Measurements from ENCODE around the gene SPIRE1. TPM values are rescaled to one million over a fixed set of nuclear protein-coding genes. Genes with fewer than 3 reads are reported as not detected.

SPIRE1 gene
- total RNA-seq, 1 experiment from 2014 or later, result 16.6 TPM

DNA sequence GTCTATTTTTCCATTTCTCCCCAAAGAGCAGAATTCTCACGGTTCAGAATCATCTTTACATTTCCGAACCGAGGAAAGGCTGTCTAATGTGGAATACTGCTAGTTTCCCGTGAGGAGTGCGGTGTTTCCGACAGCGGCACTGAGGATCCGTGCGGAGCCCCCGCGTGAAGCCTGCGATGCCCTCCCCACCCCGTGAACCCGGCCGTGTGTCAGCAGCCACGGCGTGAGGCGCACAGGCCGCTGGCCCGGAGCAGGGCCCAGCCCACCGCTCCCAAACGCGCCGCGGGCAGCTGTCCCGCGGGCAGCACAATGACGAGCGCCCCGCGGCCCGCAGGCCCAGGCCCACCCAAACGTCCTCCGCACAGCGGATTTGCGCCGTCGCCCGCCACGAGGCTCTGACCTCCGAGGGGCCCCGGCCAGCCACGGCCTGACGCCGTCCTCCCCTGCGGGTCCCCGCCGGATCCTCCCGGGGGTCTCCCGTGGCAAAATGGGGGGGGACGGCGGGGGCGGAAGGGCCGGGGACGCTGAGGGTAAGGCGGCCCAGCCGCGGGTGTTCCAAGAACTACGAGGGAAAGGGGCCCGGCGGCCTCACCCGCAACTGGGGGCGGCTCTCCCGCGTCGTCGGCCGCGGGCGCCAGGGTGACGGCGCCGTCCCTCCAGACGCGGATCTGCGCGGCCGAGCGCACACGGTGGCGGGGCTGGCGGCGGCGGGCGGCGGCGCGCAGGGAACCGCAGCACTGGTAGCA is 796 bp downstream of the SPIRE1 start:
- Histone ChIP-seq H3T11ph (ENCODE audit: low read length) (no peak overlapping the region), H3K56ac (ENCODE audit: insufficient read length, low read depth, low read length) (no peak overlapping the region), H4K5ac (ENCODE audit: insufficient read length, low read depth, low read length) (no peak overlapping the region), H3K14ac (ENCODE audit: insufficient read depth, low read length) (no peak overlapping the region; the same call in 1 of the 2 replicates), H2AFZ (ENCODE audit: low read length) (no peak overlapping the region), H3K27ac (ENCODE audit: insufficient read length, low read depth, low read length) (no peak overlapping the region), H3K18ac (ENCODE audit: insufficient read length, low read depth, low read length) (no peak overlapping the region), H2BK12ac (ENCODE audit: insufficient read length, low read depth, low read length) (no peak overlapping the region), H3K4ac (ENCODE audit: low read depth, low read length) (no peak overlapping the region), H2BK120ac (ENCODE audit: low read depth, low read length, poor library complexity, severe bottlenecking) (no peak overlapping the region), H2AK5ac (ENCODE audit: insufficient read length, low read length) (no peak overlapping the region), H2BK15ac (ENCODE audit: low read depth, low read length) (no peak overlapping the region), H3K4me1 (ENCODE audit: insufficient read depth, low read length) (no peaks in the 10 kb centered on the region), H3K9me3 (ENCODE audit: control insufficient read depth, low read depth, low read length) (no peaks in the 10 kb centered on the region), H3K27me3 (ENCODE audit: insufficient read depth, low read length) (no peaks in the 10 kb centered on the region), H2BK5ac (ENCODE audit: insufficient read length, low read length) (no peak overlapping the region), H3K79me1 (ENCODE audit: insufficient read depth, low read depth, low read length, poor library complexity, severe bottlenecking) (no peaks in the 10 kb centered on the region), H3K23me2 (ENCODE audit: insufficient read length, low read depth, low read length, poor library complexity, severe bottlenecking) (peaks cover 11% of the 10 kb centered on the region), H3K9ac (ENCODE audit: extremely low read depth, insufficient read length, low read length) (no peak overlapping the region), H2BK20ac (ENCODE audit: low read depth, low read length, poor library complexity, severe bottlenecking) (no peak overlapping the region), H4K91ac (ENCODE audit: insufficient read length, low read depth, low read length) (no peak overlapping the region), H3K79me2 (ENCODE audit: insufficient read depth, low read length) (no peaks in the 10 kb centered on the region), H4K8ac (replicated peaks; ENCODE audit: insufficient read length, low read depth, low read length) (no peak overlapping the region), H3K4me2 (ENCODE audit: insufficient read depth, insufficient read length, low read length) (peak overlapping the region; percentile 54), H3K23ac (ENCODE audit: insufficient read length, low read depth, low read length) (no peak overlapping the region), H4K20me1 (ENCODE audit: control insufficient read depth, insufficient read depth, insufficient read length) (no peaks in the 10 kb centered on the region)
- no CpG with 5 or more reads among the region's 89 CpGs for WGBS (ENCODE audit: extremely low coverage, insufficient read length, low lambda C conversion rate)
- no peaks in the 10 kb centered on the region; a peak in 2 of 5 replicates for H3K9me3 Mint-ChIP-seq
- TF ChIP-seq, protein P1, sequence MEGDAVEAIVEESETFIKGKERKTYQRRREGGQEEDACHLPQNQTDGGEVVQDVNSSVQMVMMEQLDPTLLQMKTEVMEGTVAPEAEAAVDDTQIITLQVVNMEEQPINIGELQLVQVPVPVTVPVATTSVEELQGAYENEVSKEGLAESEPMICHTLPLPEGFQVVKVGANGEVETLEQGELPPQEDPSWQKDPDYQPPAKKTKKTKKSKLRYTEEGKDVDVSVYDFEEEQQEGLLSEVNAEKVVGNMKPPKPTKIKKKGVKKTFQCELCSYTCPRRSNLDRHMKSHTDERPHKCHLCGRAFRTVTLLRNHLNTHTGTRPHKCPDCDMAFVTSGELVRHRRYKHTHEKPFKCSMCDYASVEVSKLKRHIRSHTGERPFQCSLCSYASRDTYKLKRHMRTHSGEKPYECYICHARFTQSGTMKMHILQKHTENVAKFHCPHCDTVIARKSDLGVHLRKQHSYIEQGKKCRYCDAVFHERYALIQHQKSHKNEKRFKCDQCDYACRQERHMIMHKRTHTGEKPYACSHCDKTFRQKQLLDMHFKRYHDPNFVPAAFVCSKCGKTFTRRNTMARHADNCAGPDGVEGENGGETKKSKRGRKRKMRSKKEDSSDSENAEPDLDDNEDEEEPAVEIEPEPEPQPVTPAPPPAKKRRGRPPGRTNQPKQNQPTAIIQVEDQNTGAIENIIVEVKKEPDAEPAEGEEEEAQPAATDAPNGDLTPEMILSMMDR (conservative IDR thresholded peaks at IDR 0.05), result no peak
- H3K36me3 Mint-ChIP-seq (ENCODE audit: insufficient read depth in 1 of 3, low read depth in 3 of 3), result peaks cover 0 to 4% (median 3%) of the 10 kb centered on the region in 3 experiments; a peak in 3 of 7 replicates
- H3K27ac Mint-ChIP-seq, result no peak overlapping the region
- H3K27me3 Mint-ChIP-seq (ENCODE audit: low read depth), result peaks cover 16% of the 10 kb centered on the region
- peaks cover 25 to 34% of the 10 kb centered on the region in 2 experiments for H3K4me1 Mint-ChIP-seq
- peak; percentile 34 for DNase-seq
- H3K4me3 Mint-ChIP-seq, result peak overlapping the region; percentile 61 to 85

Data from H9 (cell line).